ENCODE data around the gene CDC42. TPM values are rescaled to one million over a fixed set of nuclear protein-coding genes. Genes with fewer than 3 reads are reported as not detected.

CDC42 gene
- total RNA-seq, 1 experiment from 2014 or later, result 217 TPM

- no peaks in the 10 kb centered on the region for H3K9me2 ChIP-seq (ENCODE audit: insufficient read depth)
- H3K36me3 ChIP-seq (ENCODE audit: control insufficient read depth in 1 of 2, insufficient read depth in 2 of 2, low read length in 2 of 2), result peaks cover 0 to 6% of the 10 kb centered on the region in 2 experiments; a peak in 1 of 4 replicates
- DNase-seq (ENCODE audit: low read depth, low spot score), result no peak
- no peak overlapping the region for H3K4me2 ChIP-seq (ENCODE audit: low read length)
- ChIA-PET RAD21 (ENCODE audit: low non-redundant PET in 1 of 2, low total read pairs in 2 of 2, uncharacterized antibody in 2 of 2, unreplicated experiment in 2 of 2) (no interaction called here), CTCF (no interaction called here), POLR2A (interaction anchor here (0.7 kb wide), 1 partner anchor 10 kb away, joined by 4 read pairs; no protein-coding TSS in a partner anchor)
- BruUV-seq (replicated peaks), result no TSS peak
- H3K4me1 ChIP-seq (ENCODE audit: control insufficient read depth in 1 of 2, insufficient read depth in 2 of 2, low read length in 2 of 2), result peaks cover 0 to 11% of the 10 kb centered on the region in 2 experiments; a peak in 2 of 4 replicates
- no peak overlapping the region for H3K27ac ChIP-seq (ENCODE audit: low read depth, low read length)
- H3K9ac ChIP-seq (ENCODE audit: low read length), result no peak overlapping the region
- H3K9me3 ChIP-seq (ENCODE audit: control insufficient read depth in 1 of 2, insufficient read depth in 1 of 2, low read depth in 1 of 2, low read length in 2 of 2), result no peaks in the 10 kb centered on the region
- TF ChIP-seq POLR2AphosphoS5 (IDR thresholded peaks at IDR 0.05; ENCODE audit: low read depth, low read length) (no peak), POLR2A (IDR thresholded peaks at IDR 0.05; ENCODE audit: borderline replicate concordance, extremely low read depth, insufficient read depth, insufficient read length) (no peak), RAD21 (IDR thresholded peaks at IDR 0.05; ENCODE audit: low read depth) (no peak), MAX (IDR thresholded peaks at IDR 0.05) (no peak), ELF1 (IDR thresholded peaks at IDR 0.05; ENCODE audit: borderline replicate concordance, low read depth) (no peak), SIN3A (IDR thresholded peaks at IDR 0.05; ENCODE audit: low read depth) (no peak), EGR1 (IDR thresholded peaks at IDR 0.05; ENCODE audit: low read depth) (no peak), TCF7L2 (IDR thresholded peaks at IDR 0.05; ENCODE audit: borderline replicate concordance, extremely low read depth, insufficient read depth, insufficient read length) (no peak), ZBTB33 (IDR thresholded peaks at IDR 0.05; ENCODE audit: extremely low read depth, insufficient replicate concordance, low read length) (no peak), EZH2 (IDR thresholded peaks at IDR 0.05) (no peak), ATF3 (IDR thresholded peaks at IDR 0.05) (no peak), CBX3 (IDR thresholded peaks at IDR 0.05; ENCODE audit: low read depth) (no peak)
- peaks cover 100% of the 10 kb centered on the region for H3K79me2 ChIP-seq (ENCODE audit: insufficient read depth, low read length)
- no peaks in the 10 kb centered on the region for H3K27me3 ChIP-seq (ENCODE audit: insufficient read depth, low read length)
- intact Hi-C loops (cut with micrococcal nuclease), result no loop called here
- H2AFZ ChIP-seq (ENCODE audit: low read depth, low read length, poor library complexity, severe bottlenecking), result no peak overlapping the region
- no peak for ATAC-seq
- peaks cover 35% of the 10 kb centered on the region for H4K20me1 ChIP-seq (ENCODE audit: insufficient read depth)
- H3K4me3 ChIP-seq (replicated peaks in 1 of 2; ENCODE audit: low read depth in 1 of 2, low read length in 2 of 2), result no peak overlapping the region
These were observed 19.0 kb downstream of the CDC42 start for GRCh38 chr1:22071511-22071910.
